HCT116 (cell line): ENCODE data around the gene MYO7B. TPM values are rescaled to one million over a fixed set of nuclear protein-coding genes. Genes with fewer than 3 reads are reported as not detected.

ENCODE experiments used
- ATAC-seq: fragments of 200-7000 bp; cut with Tn5 transposase; 2 replicates; pipeline ENCODE4 v1.9.1; 2020; ENCODE audit warnings: mild to moderate bottlenecking, moderate library complexity
- BruUV-seq: library from RNA; stranded (reverse); fragments of 400-500 nt; replicated peaks from 2 replicates; lab custom pipeline; 2021; lab: Mats Ljungman, UMichigan
- CTCF ChIA-PET: fragments of 300-600 bp; sonication (Branson Sonifier 250); formaldehyde crosslinking; loops from one replicate; lab custom pipeline; 2021; ENCODE audit warnings: antibody characterized with exemption; lab: Charles Lee
- POLR2A ChIA-PET: fragments of 300-600, 350-600 bp; sonication (Branson Sonifier 250); formaldehyde crosslinking; loops from one replicate; lab custom pipeline; 2021; ENCODE audit warnings: antibody characterized with exemption; lab: Charles Lee
- RAD21 ChIA-PET, 2 experiments: fragments of 300-600 bp; sonication (Branson Sonifier 250); formaldehyde crosslinking; loops; one replicate each; lab custom pipeline; 2023; ENCODE audit warnings: low total read pairs in 2 of 2; ENCODE audit not compliant: uncharacterized antibody in 2 of 2, unreplicated experiment in 2 of 2, low non-redundant PET in 1 of 2; lab: Charles Lee
- DNase-seq: peaks from one replicate; pipeline ENCODE4 v3.0.0-alpha.2; 2010; ENCODE audit warnings: low read depth, low spot score
- H2AFZ ChIP-seq: fragments of 200-600 bp; shearing (Covaris generic), sonication (generic); 2 replicates; pipeline ENCODE4 v1.6.1; 2017; ENCODE audit warnings: low read depth, mixed run types, mixed read lengths, antibody characterized with exemption, low read length; ENCODE audit not compliant: poor library complexity, severe bottlenecking
- H3K27ac ChIP-seq: 2 replicates; pipeline ENCODE4 v1.5.1; 2012; ENCODE audit warnings: low read depth, low read length
- H3K27me3 ChIP-seq: fragments of 200-600 bp; sonication (generic); 2 replicates; pipeline ENCODE4 v1.6.1; 2016; ENCODE audit warnings: mixed run types, low read length, mixed read lengths; ENCODE audit not compliant: insufficient read depth
- H3K36me3 ChIP-seq, 2 experiments: fragments of 200-500 bp in 1 of 2; fragments of 200-600 bp in 1 of 2; sonication (Bioruptor generic) in 1 of 2; sonication (generic) in 1 of 2; 2 replicates each; pipeline versions ENCODE4 v1.5.1 to v1.6.1; 2014 to 2016; ENCODE audit warnings: low read length in 2 of 2, inconsistent platforms in 1 of 2, mixed read lengths in 1 of 2, mixed run types in 1 of 2; ENCODE audit not compliant: insufficient read depth in 2 of 2, control insufficient read depth in 1 of 2
- H3K4me1 ChIP-seq, 2 experiments: fragments of 200-600 bp in 1 of 2; sonication (generic) in 1 of 2; 2 replicates each; pipeline versions ENCODE4 v1.5.1 to v1.6.1; 2012 to 2017; ENCODE audit warnings: low read length in 2 of 2, inconsistent platforms in 1 of 2, mild to moderate bottlenecking in 1 of 2, mixed read lengths in 1 of 2, mixed run types in 1 of 2, moderate library complexity in 1 of 2; ENCODE audit not compliant: insufficient read depth in 2 of 2, control insufficient read depth in 1 of 2
- H3K4me2 ChIP-seq: fragments of 200-600 bp; sonication (generic); 2 replicates; pipeline ENCODE4 v1.6.1; 2017; ENCODE audit warnings: mixed run types, low read length, mixed read lengths
- H3K4me3 ChIP-seq, 2 experiments: fragments of 200-600 bp in 1 of 2; sonication (generic) in 1 of 2; replicated peaks in 1 of 2; 2 replicates each; pipeline ENCODE4 v1.5.1; 2011 to 2016; ENCODE audit warnings: low read length in 2 of 2, control low read depth in 1 of 2, low read depth in 1 of 2, mild to moderate bottlenecking in 1 of 2, mixed read lengths in 1 of 2, mixed run types in 1 of 2
- H3K79me2 ChIP-seq: fragments of 200-600 bp; sonication (generic); 2 replicates; pipeline ENCODE4 v1.6.1; 2017; ENCODE audit warnings: mild to moderate bottlenecking, mixed run types, low read length, moderate library complexity, mixed read lengths; ENCODE audit not compliant: insufficient read depth
- H3K9ac ChIP-seq: fragments of 200-600 bp; sonication (generic); 2 replicates; pipeline ENCODE4 v1.6.1; 2016; ENCODE audit warnings: low read length, mixed read lengths
- H3K9me2 ChIP-seq: fragments of 200-600 bp; sonication (generic), shearing (Covaris generic); 2 replicates; pipeline ENCODE4 v1.6.1; 2017; ENCODE audit warnings: mixed run types, mild to moderate bottlenecking, moderate library complexity; ENCODE audit not compliant: insufficient read depth
- H3K9me3 ChIP-seq, 2 experiments: fragments of 200-500 bp in 1 of 2; fragments of 200-600 bp in 1 of 2; sonication (Bioruptor generic) in 1 of 2; sonication (generic) in 1 of 2; 2 replicates each; pipeline ENCODE4 v1.6.1; 2014 to 2017; ENCODE audit warnings: low read length in 2 of 2, mixed read lengths in 2 of 2, inconsistent platforms in 1 of 2, low read depth in 1 of 2, mild to moderate bottlenecking in 1 of 2, mixed run types in 1 of 2, moderate library complexity in 1 of 2; ENCODE audit not compliant: control insufficient read depth in 1 of 2, insufficient read depth in 1 of 2
- H4K20me1 ChIP-seq: fragments of 200-600 bp; sonication (generic), shearing (Covaris generic); 2 replicates; pipeline ENCODE4 v1.6.1; 2017; ENCODE audit warnings: mixed run types, mild to moderate bottlenecking, moderate library complexity; ENCODE audit not compliant: insufficient read depth
- CBX3 ChIP-seq: IDR thresholded peaks from 2 replicates; pipeline ENCODE4 v1.6.1; 2012; ENCODE audit warnings: low read depth
- EGR1 ChIP-seq: IDR thresholded peaks from 2 replicates; pipeline ENCODE4 v1.6.1; 2012; ENCODE audit warnings: low read depth
- ELF1 ChIP-seq: IDR thresholded peaks from 2 replicates; pipeline ENCODE4 v1.6.1; 2012; ENCODE audit warnings: low read depth, borderline replicate concordance
- EZH2 ChIP-seq: fragments of 200-600 bp; sonication (generic); IDR thresholded peaks from 2 replicates; pipeline ENCODE4 v1.6.1; 2017; ENCODE audit warnings: antibody characterized with exemption, mixed run types
- FOSL1 ChIP-seq: IDR thresholded peaks from 2 replicates; pipeline ENCODE4 v1.6.1; 2012; ENCODE audit warnings: low read depth
- JUND ChIP-seq: IDR thresholded peaks from 2 replicates; pipeline ENCODE4 v1.6.1; 2012
- POLR2A ChIP-seq: IDR thresholded peaks from 2 replicates; pipeline ENCODE4 v1.7.0; 2011; ENCODE audit warnings: borderline replicate concordance; ENCODE audit not compliant: insufficient read depth, insufficient read length; ENCODE audit errors: extremely low read depth
- POLR2AphosphoS5 ChIP-seq: IDR thresholded peaks from 2 replicates; pipeline ENCODE4 v1.6.1; 2011; ENCODE audit warnings: mild to moderate bottlenecking, low read depth, low read length, moderate library complexity
- RAD21 ChIP-seq: IDR thresholded peaks from 2 replicates; pipeline ENCODE4 v1.6.1; 2012; ENCODE audit warnings: low read depth, mild to moderate bottlenecking
- SIN3A ChIP-seq: IDR thresholded peaks from 2 replicates; pipeline ENCODE4 v1.6.1; 2012; ENCODE audit warnings: low read depth
- SP1 ChIP-seq: IDR thresholded peaks from 2 replicates; pipeline ENCODE4 v1.6.1; 2012; ENCODE audit warnings: low read depth
- TCF7L2 ChIP-seq: IDR thresholded peaks from 2 replicates; pipeline ENCODE4 v1.7.0; 2011; ENCODE audit warnings: borderline replicate concordance, inconsistent platforms; ENCODE audit not compliant: insufficient read depth, insufficient read length; ENCODE audit errors: extremely low read depth
- YY1 ChIP-seq: IDR thresholded peaks from 2 replicates; pipeline ENCODE4 v1.6.1; 2011; ENCODE audit warnings: low read length, low read depth, moderate library complexity, mild to moderate bottlenecking; ENCODE audit not compliant: insufficient replicate concordance; ENCODE audit errors: extremely low read depth
- ZNF274 ChIP-seq: fragments of 200-500 bp; sonication (Bioruptor generic); IDR thresholded peaks from 2 replicates; pipeline ENCODE4 v1.6.1; 2014; ENCODE audit warnings: mild to moderate bottlenecking, low read depth, low read length, inconsistent platforms
- intact Hi-C: fragments of 100-400 bp; cut with micrococcal nuclease; formaldehyde crosslinking; loops from 2 replicates; pipeline ENCODE4 v1.10.0; 2022
- total RNA-seq: library from RNA; stranded (reverse); gene quantifications from one replicate; pipeline ENCODE4 v1.2.1, GENCODE V29; 2021; ENCODE audit not compliant: unreplicated experiment
- TF ChIP-seq, protein P1 (sequence below): IDR thresholded peaks from 2 replicates; pipeline ENCODE4 v1.6.1; 2012
- TF ChIP-seq, protein P2 (sequence below): IDR thresholded peaks from 2 replicates; pipeline ENCODE4 v1.6.1; 2011; ENCODE audit warnings: mild to moderate bottlenecking, low read length, moderate library complexity; ENCODE audit not compliant: insufficient replicate concordance; ENCODE audit errors: extremely low read depth
- TF ChIP-seq, protein P3 (sequence below), 3 experiments: fragments of 200-600 bp in 1 of 3; sonication (generic) in 1 of 3; IDR thresholded peaks in 2 of 3; conservative IDR thresholded peaks in 1 of 3; 2 replicates each; pipeline ENCODE4 v1.5.1; 2012 to 2017; ENCODE audit warnings: low read depth in 2 of 3, low read length in 2 of 3, antibody characterized with exemption in 1 of 3, borderline replicate concordance in 1 of 3, control low read depth in 1 of 3, mild to moderate bottlenecking in 1 of 3, mixed read lengths in 1 of 3, mixed run types in 1 of 3, moderate library complexity in 1 of 3; ENCODE audit not compliant: insufficient read depth in 1 of 3

The MYO7B gene
- total RNA-seq, 1 experiment from 2014 or later = 0.07 TPM

DNA sequence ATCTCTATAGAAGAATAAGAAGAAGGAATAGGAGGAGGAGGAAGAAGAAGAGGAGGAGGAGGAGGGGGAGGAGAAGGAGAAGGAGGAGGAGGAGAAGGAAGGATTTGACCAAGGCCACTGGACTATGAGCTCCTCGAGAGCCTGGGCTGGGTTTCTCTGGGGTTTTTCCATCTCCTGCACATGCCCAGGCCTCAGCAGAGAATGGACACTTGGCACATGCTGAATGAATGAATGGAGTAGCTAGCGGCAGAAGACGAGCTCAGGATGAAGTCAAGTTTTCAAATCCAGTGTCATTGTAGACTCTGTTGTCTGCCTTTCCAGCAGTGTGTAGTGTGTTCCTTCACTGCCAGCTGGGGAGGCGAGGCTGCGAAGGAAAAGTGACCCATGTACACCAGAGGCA lies 2.2 kb downstream of the MYO7B start:
- Histone ChIP-seq H3K4me3 (no peak overlapping the region), H4K20me1 (no peaks in the 10 kb centered on the region), H3K9me3 (no peaks in the 10 kb centered on the region), H3K36me3 (no peaks in the 10 kb centered on the region), H3K27me3 (peaks cover 11% of the 10 kb centered on the region), H2AFZ (no peak overlapping the region), H3K79me2 (no peaks in the 10 kb centered on the region), H3K9me2 (no peaks in the 10 kb centered on the region), H3K9ac (no peak overlapping the region), H3K4me1 (no peaks in the 10 kb centered on the region), H3K4me2 (no peak overlapping the region), H3K27ac (no peak overlapping the region)
- ChIA-PET CTCF (no interaction called here), POLR2A (no interaction called here), RAD21 (no interaction called here)
- no peak for TF ChIP-seq SP1
- TF ChIP-seq CBX3 = no peak
- TF ChIP-seq EZH2 = no peak
- BruUV-seq = no TSS peak
- no peak for ATAC-seq
- intact Hi-C loops = no loop called here
- DNase-seq = no peak

DNA sequence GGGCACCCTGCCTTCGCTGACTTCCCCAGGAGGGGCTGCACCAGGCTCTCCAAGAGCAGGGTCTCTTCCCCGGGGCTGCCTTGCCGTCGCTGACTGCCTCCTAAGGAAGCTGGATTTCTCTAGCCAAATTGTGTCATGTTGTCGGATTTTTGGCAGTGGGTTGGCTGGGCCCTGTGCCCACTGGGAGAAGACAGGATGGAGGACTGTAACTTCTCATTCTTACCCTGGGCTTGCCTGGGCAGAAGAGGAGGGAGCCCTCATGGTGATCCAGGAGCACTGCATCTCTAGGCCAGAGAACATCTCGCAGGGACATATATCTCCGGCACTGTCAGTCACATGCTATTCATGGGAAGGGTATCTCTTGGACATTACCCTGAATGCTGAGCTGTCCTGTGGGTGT lies 6.3 kb downstream of the MYO7B start:
- H3K4me2 ChIP-seq = no peak overlapping the region
- ChIA-PET POLR2A (no interaction called here), RAD21 (no interaction called here), CTCF (no interaction called here)
- no peaks in the 10 kb centered on the region for H3K4me1 ChIP-seq
- H4K20me1 ChIP-seq = no peaks in the 10 kb centered on the region
- TF ChIP-seq YY1 (no peak), POLR2A (no peak), FOSL1 (no peak), EZH2 (no peak), TCF7L2 (no peak), POLR2AphosphoS5 (no peak), EGR1 (no peak), ELF1 (no peak), SIN3A (no peak), RAD21 (no peak), JUND (no peak), ZNF274 (no peak)
- TF ChIP-seq, protein P1, sequence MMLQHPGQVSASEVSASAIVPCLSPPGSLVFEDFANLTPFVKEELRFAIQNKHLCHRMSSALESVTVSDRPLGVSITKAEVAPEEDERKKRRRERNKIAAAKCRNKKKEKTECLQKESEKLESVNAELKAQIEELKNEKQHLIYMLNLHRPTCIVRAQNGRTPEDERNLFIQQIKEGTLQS = no peak
- TF ChIP-seq, protein P2, sequence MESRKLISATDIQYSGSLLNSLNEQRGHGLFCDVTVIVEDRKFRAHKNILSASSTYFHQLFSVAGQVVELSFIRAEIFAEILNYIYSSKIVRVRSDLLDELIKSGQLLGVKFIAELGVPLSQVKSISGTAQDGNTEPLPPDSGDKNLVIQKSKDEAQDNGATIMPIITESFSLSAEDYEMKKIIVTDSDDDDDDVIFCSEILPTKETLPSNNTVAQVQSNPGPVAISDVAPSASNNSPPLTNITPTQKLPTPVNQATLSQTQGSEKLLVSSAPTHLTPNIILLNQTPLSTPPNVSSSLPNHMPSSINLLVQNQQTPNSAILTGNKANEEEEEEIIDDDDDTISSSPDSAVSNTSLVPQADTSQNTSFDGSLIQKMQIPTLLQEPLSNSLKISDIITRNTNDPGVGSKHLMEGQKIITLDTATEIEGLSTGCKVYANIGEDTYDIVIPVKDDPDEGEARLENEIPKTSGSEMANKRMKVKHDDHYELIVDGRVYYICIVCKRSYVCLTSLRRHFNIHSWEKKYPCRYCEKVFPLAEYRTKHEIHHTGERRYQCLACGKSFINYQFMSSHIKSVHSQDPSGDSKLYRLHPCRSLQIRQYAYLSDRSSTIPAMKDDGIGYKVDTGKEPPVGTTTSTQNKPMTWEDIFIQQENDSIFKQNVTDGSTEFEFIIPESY = no peak
- TF ChIP-seq, protein P3, sequence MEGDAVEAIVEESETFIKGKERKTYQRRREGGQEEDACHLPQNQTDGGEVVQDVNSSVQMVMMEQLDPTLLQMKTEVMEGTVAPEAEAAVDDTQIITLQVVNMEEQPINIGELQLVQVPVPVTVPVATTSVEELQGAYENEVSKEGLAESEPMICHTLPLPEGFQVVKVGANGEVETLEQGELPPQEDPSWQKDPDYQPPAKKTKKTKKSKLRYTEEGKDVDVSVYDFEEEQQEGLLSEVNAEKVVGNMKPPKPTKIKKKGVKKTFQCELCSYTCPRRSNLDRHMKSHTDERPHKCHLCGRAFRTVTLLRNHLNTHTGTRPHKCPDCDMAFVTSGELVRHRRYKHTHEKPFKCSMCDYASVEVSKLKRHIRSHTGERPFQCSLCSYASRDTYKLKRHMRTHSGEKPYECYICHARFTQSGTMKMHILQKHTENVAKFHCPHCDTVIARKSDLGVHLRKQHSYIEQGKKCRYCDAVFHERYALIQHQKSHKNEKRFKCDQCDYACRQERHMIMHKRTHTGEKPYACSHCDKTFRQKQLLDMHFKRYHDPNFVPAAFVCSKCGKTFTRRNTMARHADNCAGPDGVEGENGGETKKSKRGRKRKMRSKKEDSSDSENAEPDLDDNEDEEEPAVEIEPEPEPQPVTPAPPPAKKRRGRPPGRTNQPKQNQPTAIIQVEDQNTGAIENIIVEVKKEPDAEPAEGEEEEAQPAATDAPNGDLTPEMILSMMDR (IDR thresholded peaks at IDR 0.05 in 2 of 3, conservative IDR thresholded peaks at IDR 0.05 in 1 of 3; ENCODE audit: borderline replicate concordance in 1 of 3, insufficient read depth in 1 of 3, low read depth in 2 of 3, low read length in 2 of 3) = no peak
- no peaks in the 10 kb centered on the region for H3K36me3 ChIP-seq
- H3K9me2 ChIP-seq = no peaks in the 10 kb centered on the region
- no peak overlapping the region for H3K9ac ChIP-seq
- no peaks in the 10 kb centered on the region for H3K9me3 ChIP-seq
- no peak overlapping the region for H3K27ac ChIP-seq
- no peak overlapping the region for H3K4me3 ChIP-seq
- ATAC-seq (no peak), DNase-seq (no peak)
- no peaks in the 10 kb centered on the region for H3K79me2 ChIP-seq
- peaks cover 9% of the 10 kb centered on the region for H3K27me3 ChIP-seq
- H2AFZ ChIP-seq = no peak overlapping the region
- intact Hi-C loops = no loop called here
- no TSS peak for BruUV-seq
